ENCODE results near the gene GATB. TPM values are rescaled to one million over a fixed set of nuclear protein-coding genes. Genes with fewer than 3 reads are reported as not detected.

GATB gene
- total RNA-seq, 1 donor: 15.5 TPM

DNA sequence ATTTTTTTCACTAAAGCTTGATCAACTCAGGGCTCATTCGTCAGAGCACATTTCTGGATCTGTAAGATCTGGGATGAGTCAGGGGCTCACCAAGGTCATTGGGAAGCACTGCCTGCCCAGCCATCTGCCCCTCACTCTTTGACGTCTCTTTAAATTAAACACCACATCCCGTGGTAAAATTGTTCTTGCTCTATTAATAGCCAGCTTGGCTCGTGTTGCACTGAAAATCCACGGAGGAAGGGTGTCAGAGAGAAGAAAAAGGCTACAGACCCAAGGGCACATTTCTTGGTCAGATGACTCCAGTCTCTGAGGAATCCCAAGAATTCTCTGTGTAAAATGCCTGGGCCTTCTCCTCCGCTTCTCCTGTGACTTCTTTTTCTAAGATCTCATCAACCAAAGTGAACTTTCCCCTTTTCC, 45.7 kb upstream of the GATB start:
- no peak overlapping the region for H3K4me3 ChIP-seq (ENCODE audit: low read depth, low read length)
- DNase-seq (ENCODE audit: low read depth): peak; percentile 72
- TF ChIP-seq, protein P1, sequence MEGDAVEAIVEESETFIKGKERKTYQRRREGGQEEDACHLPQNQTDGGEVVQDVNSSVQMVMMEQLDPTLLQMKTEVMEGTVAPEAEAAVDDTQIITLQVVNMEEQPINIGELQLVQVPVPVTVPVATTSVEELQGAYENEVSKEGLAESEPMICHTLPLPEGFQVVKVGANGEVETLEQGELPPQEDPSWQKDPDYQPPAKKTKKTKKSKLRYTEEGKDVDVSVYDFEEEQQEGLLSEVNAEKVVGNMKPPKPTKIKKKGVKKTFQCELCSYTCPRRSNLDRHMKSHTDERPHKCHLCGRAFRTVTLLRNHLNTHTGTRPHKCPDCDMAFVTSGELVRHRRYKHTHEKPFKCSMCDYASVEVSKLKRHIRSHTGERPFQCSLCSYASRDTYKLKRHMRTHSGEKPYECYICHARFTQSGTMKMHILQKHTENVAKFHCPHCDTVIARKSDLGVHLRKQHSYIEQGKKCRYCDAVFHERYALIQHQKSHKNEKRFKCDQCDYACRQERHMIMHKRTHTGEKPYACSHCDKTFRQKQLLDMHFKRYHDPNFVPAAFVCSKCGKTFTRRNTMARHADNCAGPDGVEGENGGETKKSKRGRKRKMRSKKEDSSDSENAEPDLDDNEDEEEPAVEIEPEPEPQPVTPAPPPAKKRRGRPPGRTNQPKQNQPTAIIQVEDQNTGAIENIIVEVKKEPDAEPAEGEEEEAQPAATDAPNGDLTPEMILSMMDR (IDR thresholded peaks at IDR 0.05; ENCODE audit: insufficient read depth, low read depth, low read length): no peak

DNA sequence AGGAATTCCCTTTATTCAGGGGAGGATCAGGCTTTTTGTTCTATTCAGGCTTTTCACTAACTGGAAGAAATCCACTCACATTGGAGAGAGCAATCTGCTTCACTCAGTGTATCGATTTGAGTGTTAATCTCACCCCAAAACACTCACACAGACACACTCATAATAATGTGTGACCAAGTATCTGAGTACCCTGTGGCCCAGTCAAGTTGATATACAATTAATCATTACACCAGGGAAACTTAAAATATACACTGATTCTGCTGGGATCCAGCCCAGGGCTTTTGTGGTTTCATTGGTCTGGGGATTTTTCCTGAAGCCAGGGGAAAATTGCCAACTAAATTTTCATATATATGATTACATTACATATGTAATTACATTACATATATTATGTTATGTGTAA, 44.0 kb upstream of the GATB start:
- H3K4me3 ChIP-seq (ENCODE audit: low read depth, low read length): no peak overlapping the region
- TF ChIP-seq, protein P1 (IDR thresholded peaks at IDR 0.05; ENCODE audit: insufficient read depth, low read depth, low read length): no peak
- DNase-seq (ENCODE audit: low read depth): no peak

DNA sequence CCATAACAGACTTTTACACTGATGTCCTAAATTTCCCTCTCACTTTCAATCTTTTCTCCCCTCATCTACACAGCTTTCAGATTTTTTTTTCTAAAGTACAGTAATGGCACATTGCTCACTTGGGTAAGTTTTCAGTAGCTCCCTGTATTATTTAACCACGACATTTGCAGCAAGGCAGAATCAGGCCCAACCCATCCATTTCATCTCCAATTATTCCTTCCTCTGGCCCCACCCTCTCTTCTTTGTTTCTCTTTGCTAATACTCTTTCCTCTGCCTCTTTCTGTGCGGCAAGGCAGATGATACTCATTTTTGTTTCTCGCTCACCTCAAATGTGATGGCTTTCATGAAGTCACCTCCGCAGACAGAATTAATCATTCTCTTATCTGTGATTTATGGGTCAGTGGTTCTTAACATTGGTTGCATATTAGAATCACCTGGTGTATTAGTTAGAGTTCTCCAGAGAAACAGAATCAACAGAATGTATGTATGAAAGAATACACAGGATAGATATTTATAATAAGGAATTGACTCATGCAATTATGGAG, 43.4 kb upstream of the GATB start:
- TF ChIP-seq, protein P1 (IDR thresholded peaks at IDR 0.05; ENCODE audit: insufficient read depth, low read depth, low read length): no peak
- DNase-seq (ENCODE audit: low read depth): no peak

DNA sequence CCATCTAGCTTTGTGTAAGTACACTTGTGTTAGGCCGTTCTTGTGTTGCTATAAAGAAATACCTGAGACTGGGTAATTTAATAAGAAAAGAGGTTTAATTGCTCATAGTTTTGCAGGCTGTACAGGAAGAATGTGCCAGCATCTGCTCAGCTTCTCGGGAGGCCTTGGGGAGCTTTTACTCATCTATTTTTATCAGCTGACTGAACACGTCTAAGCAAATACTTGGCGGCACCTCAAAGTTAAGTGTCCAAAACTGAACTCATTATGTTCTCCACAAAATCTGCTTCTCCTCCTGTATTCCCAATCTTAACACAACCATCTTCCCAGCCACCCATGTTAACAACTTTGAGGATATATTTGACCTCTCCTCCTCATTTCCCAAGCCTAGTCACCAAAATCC, 42.4 kb upstream of the GATB start:
- TF ChIP-seq, protein P1 (IDR thresholded peaks at IDR 0.05; ENCODE audit: insufficient read depth, low read depth, low read length): no peak
- DNase-seq (ENCODE audit: low read depth): no peak
- no peak overlapping the region for H3K4me3 ChIP-seq (ENCODE audit: low read depth, low read length)

More for the DNA sequence above, 43.4 kb upstream of the GATB start:
- H3K4me3 ChIP-seq (ENCODE audit: low read depth, low read length): no peak overlapping the region

DNA sequence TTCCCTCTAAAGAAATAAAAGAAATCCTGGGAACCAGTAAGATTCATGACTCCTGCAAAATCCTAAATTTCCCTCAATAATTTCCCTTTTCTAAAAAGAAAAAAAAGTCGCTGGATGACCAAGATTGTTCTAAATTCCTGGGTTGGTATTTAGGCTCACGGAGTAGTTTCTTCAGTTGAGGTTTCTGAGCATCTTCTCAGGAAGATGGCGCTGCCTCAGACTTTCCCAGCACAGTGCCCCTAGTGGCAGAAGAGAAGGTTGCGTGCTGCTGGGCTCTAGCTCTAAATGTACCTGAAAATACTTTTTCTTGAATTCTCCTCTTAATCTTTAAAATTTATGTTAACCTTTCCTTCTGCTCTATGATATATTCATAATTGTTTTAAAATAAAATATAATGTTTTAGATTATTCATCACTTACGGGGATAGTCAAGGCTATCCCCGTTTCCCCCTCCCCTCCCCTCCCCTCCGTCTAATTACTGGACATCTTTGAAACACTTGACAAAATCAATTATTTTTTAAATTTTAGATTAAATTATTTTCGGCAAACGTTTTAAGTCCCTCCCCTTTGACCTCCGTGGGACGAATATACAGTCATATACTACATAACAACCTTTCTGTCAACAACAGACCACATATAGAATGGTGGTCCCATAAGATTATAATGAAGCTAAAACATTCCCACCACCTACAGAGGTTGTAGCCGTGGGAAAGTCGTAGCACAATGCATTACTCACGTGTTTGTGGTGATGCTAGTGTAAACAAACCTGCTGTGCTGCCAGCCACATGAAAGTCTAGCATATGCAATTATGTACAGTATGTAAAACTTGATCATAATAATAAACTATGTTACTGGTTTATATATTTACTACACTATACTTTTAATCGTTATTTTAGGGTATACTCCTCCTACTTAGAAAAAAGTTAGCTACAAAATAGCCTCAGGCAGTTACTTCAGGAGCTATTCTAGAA, 41.0 kb upstream of the GATB start:
- no peak overlapping the region for H3K4me3 ChIP-seq (ENCODE audit: low read depth, low read length)
- TF ChIP-seq, protein P1 (IDR thresholded peaks at IDR 0.05; ENCODE audit: insufficient read depth, low read depth, low read length): peak; percentile 88
- DNase-seq (ENCODE audit: low read depth): peak; percentile 64

DNA sequence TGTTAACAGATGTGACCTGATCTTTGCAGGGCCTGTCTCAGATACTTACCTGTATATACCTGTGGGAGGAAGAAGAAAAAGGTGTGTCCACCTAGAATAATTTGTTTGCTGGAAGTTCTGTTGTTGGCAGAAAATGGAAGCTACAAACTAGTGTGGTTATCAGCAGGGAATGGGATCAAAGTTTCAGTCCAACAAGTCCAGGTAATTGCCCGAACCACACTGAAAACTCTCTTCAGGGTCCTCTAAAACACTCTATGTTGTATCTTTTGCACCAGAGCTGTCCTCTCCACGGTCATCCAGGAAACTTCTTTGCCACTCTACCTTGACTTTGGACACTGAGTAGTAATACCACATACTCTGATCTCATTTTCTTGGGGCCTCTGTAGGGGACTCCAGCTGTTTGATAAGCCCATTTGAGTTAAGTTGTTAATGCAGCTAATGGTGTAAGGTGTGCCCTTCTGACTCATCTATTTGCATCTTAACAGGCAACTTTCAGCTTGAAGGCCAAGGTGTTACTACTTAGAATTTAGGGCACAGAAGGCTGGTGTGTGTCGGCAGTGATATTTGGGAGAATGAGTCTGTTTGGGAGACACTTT, 38.7 kb upstream of the GATB start:
- TF ChIP-seq, protein P1 (IDR thresholded peaks at IDR 0.05; ENCODE audit: insufficient read depth, low read depth, low read length): no peak
- DNase-seq (ENCODE audit: low read depth): no peak
- no peak overlapping the region for H3K4me3 ChIP-seq (ENCODE audit: low read depth, low read length)
